HepG2 (cell line): ENCODE results near the gene TMEM200A. TPM values are rescaled to one million over a fixed set of nuclear protein-coding genes. Genes with fewer than 3 reads are reported as not detected.

ENCODE experiments used
- BCL6 ChIP-seq: IDR thresholded peaks from 2 replicates; pipeline ENCODE4 v1.6.1; 2016; ENCODE audit warnings: missing genetic modification reagents, missing compliant biosample characterization
- DNMT1 ChIP-seq: sonication (generic); formaldehyde crosslinking; IDR thresholded peaks from 2 replicates; pipeline ENCODE4 v1.5.1; 2020; ENCODE audit warnings: mild to moderate bottlenecking, missing genetic modification reagents
- FOXP1 ChIP-seq, 2 experiments: fragments of 450-650 bp in 1 of 2; IDR thresholded peaks; 2 replicates each; pipeline ENCODE4 v1.6.1; 2017 to 2018; ENCODE audit warnings: antibody characterized with exemption in 1 of 2
- GFI1 ChIP-seq: sonication (generic); formaldehyde crosslinking; IDR thresholded peaks from 2 replicates; pipeline ENCODE4 v1.5.0; 2020; ENCODE audit warnings: missing genetic modification reagents, mild to moderate bottlenecking, borderline replicate concordance
- GTF2F1 ChIP-seq: fragments of 150-350 bp; IDR thresholded peaks from 2 replicates; pipeline ENCODE4 v1.6.1; 2014; ENCODE audit warnings: low read length
- HMGA1 ChIP-seq: sonication (generic); formaldehyde crosslinking; conservative IDR thresholded peaks from 2 replicates; pipeline ENCODE4 v1.4.0; 2020; ENCODE audit warnings: missing genetic modification reagents
- HNF4G ChIP-seq, 2 experiments: sonication (generic) in 1 of 2; formaldehyde crosslinking in 1 of 2; IDR thresholded peaks; 2 replicates each; pipeline versions ENCODE4 v1.4.0 to v1.6.1; 2011 to 2020; ENCODE audit warnings: borderline replicate concordance in 2 of 2, low read depth in 2 of 2, mild to moderate bottlenecking in 2 of 2, low read length in 1 of 2, missing genetic modification reagents in 1 of 2, moderate library complexity in 1 of 2
- IKZF5 ChIP-seq: IDR thresholded peaks from 2 replicates; pipeline ENCODE4 v1.6.1; 2018; ENCODE audit warnings: missing genetic modification reagents, mild to moderate bottlenecking, missing compliant biosample characterization
- MIER2 ChIP-seq: IDR thresholded peaks from 2 replicates; pipeline ENCODE4 v1.6.1; 2016; ENCODE audit warnings: missing biosample characterization, missing genetic modification reagents
- MXI1 ChIP-seq: IDR thresholded peaks from 3 replicates; pipeline ENCODE4 v1.6.1; 2012; ENCODE audit warnings: low read depth, low read length, inconsistent platforms, borderline replicate concordance
- NFKB2 ChIP-seq: sonication (generic); formaldehyde crosslinking; IDR thresholded peaks from 2 replicates; pipeline ENCODE4 v1.4.0; 2020; ENCODE audit warnings: missing genetic modification reagents, borderline replicate concordance
- PHF5A ChIP-seq: IDR thresholded peaks from one replicate; pipeline ENCODE4 v1.6.1; 2018; ENCODE audit warnings: low read depth, missing genetic modification reagents; ENCODE audit not compliant: unreplicated experiment
- REXO4 ChIP-seq: sonication (generic); formaldehyde crosslinking; IDR thresholded peaks from 2 replicates; pipeline ENCODE4 v1.8.0; 2022; ENCODE audit warnings: missing genetic modification reagents, mild to moderate bottlenecking, borderline replicate concordance
- SKIL ChIP-seq: sonication (generic); formaldehyde crosslinking; IDR thresholded peaks from 2 replicates; pipeline ENCODE4 v1.8.0; 2022; ENCODE audit warnings: missing genetic modification reagents, mild to moderate bottlenecking, moderate library complexity, borderline replicate concordance
- TFE3 ChIP-seq: IDR thresholded peaks from 2 replicates; pipeline ENCODE4 v1.6.1; 2016
- ZFP36L1 ChIP-seq: sonication (generic); formaldehyde crosslinking; IDR thresholded peaks from 2 replicates; pipeline ENCODE4 v1.8.0; 2022; ENCODE audit warnings: mild to moderate bottlenecking, missing genetic modification reagents, moderate library complexity
- ZFP90 ChIP-seq: sonication (generic); formaldehyde crosslinking; IDR thresholded peaks from 2 replicates; pipeline ENCODE4 v1.8.0; 2022; ENCODE audit warnings: missing genetic modification reagents, mild to moderate bottlenecking, inconsistent platforms, borderline replicate concordance
- ZFY ChIP-seq: sonication (generic); formaldehyde crosslinking; IDR thresholded peaks from 2 replicates; pipeline ENCODE4 v1.4.0; 2020; ENCODE audit warnings: missing genetic modification reagents
- ZMAT5 ChIP-seq: sonication (generic); formaldehyde crosslinking; IDR thresholded peaks from 2 replicates; pipeline ENCODE4 v1.5.0; 2020; ENCODE audit warnings: mild to moderate bottlenecking, low read depth, missing genetic modification reagents, borderline replicate concordance
- ZNF580 ChIP-seq: IDR thresholded peaks from 2 replicates; pipeline ENCODE4 v1.6.1; 2016; ENCODE audit warnings: low read depth, borderline replicate concordance
- ZNF615 ChIP-seq: sonication (generic); formaldehyde crosslinking; IDR thresholded peaks from 2 replicates; pipeline ENCODE4 v1.5.0; 2020; ENCODE audit warnings: mild to moderate bottlenecking, missing genetic modification reagents, borderline replicate concordance
- ZNF7 ChIP-seq: IDR thresholded peaks from 2 replicates; pipeline ENCODE4 v1.6.1; 2016; ENCODE audit warnings: missing biosample characterization, missing genetic modification reagents
- ZNF704 ChIP-seq: sonication (generic); formaldehyde crosslinking; IDR thresholded peaks from 2 replicates; pipeline ENCODE4 v1.8.1; 2023; ENCODE audit warnings: mild to moderate bottlenecking, inconsistent platforms, moderate library complexity, missing genetic modification reagents, borderline replicate concordance
- ZNF780A ChIP-seq: sonication (generic); formaldehyde crosslinking; IDR thresholded peaks from 2 replicates; pipeline ENCODE4 v1.8.0; 2022; ENCODE audit warnings: mild to moderate bottlenecking, missing genetic modification reagents, moderate library complexity
- ZSCAN25 ChIP-seq: sonication (generic); formaldehyde crosslinking; IDR thresholded peaks from 2 replicates; pipeline ENCODE4 v1.8.0; 2022; ENCODE audit warnings: mild to moderate bottlenecking, missing genetic modification reagents
- polyA plus RNA-seq, 8 experiments: library from polyadenylated mRNA; depleted of rRNA in 3 of 8; stranded (reverse) in 7 of 8; unstranded in 1 of 8; fragments of >200 nt; fragmentation: Illumina TruSeq in 4 of 8; extraction: Trizol in 4 of 8; gene quantifications; 2 replicates each; pipeline versions ENCODE4 v1.2.1 to v1.2.3, GENCODE V29; 2011 to 2016; ENCODE audit warnings: low read depth in 4 of 8, missing spikeins in 1 of 8, mixed read lengths in 1 of 8; ENCODE audit not compliant: insufficient read depth in 1 of 8
- total RNA-seq, 5 experiments: library from RNA; depleted of rRNA; stranded (reverse); fragments of >200 nt; fragmentation: Illumina TruSeq; extraction: Trizol; gene quantifications; 2 replicates each; pipeline ENCODE4 v1.2.3, GENCODE V29; 2016; ENCODE audit warnings: low read depth in 1 of 5

TMEM200A gene
- total and polyA plus RNA-seq, 2 of the 13 experiments (the other 11 are each of a cell fraction or from before 2014, with no cell fraction given) = 0.34 TPM; not detected in 1

- TF ChIP-seq ZNF704 (CRISPR knock-in tag) = no peak
- no peak for TF ChIP-seq REXO4 (CRISPR knock-in tag)
- no peak for TF ChIP-seq DNMT1 (CRISPR knock-in tag)
- no peak for TF ChIP-seq GTF2F1
- TF ChIP-seq NFKB2 = no peak
- TF ChIP-seq IKZF5 (CRISPR knock-in tag) = no peak
- peak; percentile 61; the same call in 1 of the 2 replicates for TF ChIP-seq TFE3
- no peak for TF ChIP-seq ZNF7 (CRISPR knock-in tag)
- no peak for TF ChIP-seq ZFY
- TF ChIP-seq MIER2 (CRISPR knock-in tag) = peak; percentile 99
- TF ChIP-seq ZMAT5 (CRISPR knock-in tag) = no peak
- no peak for TF ChIP-seq MXI1
- no peak for TF ChIP-seq HMGA1
- TF ChIP-seq FOXP1 (IDR thresholded peaks at IDR 0.05) = no peak
- no peak for TF ChIP-seq FOXP1 (CRISPR knock-in tag; IDR thresholded peaks at IDR 0.05)
- no peak for TF ChIP-seq ZSCAN25 (CRISPR knock-in tag)
- TF ChIP-seq SKIL = no peak
- TF ChIP-seq ZNF615 (CRISPR knock-in tag) = no peak
- no peak for TF ChIP-seq ZFP36L1 (CRISPR knock-in tag)
- 0 out of 2 replicates have a peak, but pooled peaks have one; percentile 31 for TF ChIP-seq BCL6 (CRISPR knock-in tag)
- TF ChIP-seq HNF4G (IDR thresholded peaks at IDR 0.05; ENCODE audit: borderline replicate concordance, low read depth, low read length) = no peak
- TF ChIP-seq HNF4G (CRISPR knock-in tag; IDR thresholded peaks at IDR 0.05; ENCODE audit: borderline replicate concordance, low read depth) = no peak
- TF ChIP-seq ZNF580 (CRISPR knock-in tag) = 0 out of 2 replicates have a peak, but pooled peaks have one; percentile 63
- no peak for TF ChIP-seq ZFP90
- no peak for TF ChIP-seq PHF5A (CRISPR knock-in tag)
- 0 out of 2 replicates have a peak, but pooled peaks have one; percentile 41 for TF ChIP-seq ZNF780A (CRISPR knock-in tag)
- no peak for TF ChIP-seq GFI1 (CRISPR knock-in tag)
Observed at GRCh38 chr6:130362128-130362527, 3.7 kb upstream of the TMEM200A start (continued).
